Daoy (cell line): ENCODE results near the gene TNFRSF18. TPM values are rescaled to one million over a fixed set of nuclear protein-coding genes. Genes with fewer than 3 reads are reported as not detected.

Experiments
- DNase-seq: peaks from one replicate; pipeline ENCODE4 v3.0.0-alpha.2; 2015; ENCODE audit warnings: low read depth
- total RNA-seq: library from RNA; depleted of rRNA; stranded (reverse); fragments of >200 nt; shearing (Covaris generic); gene quantifications from 2 replicates; pipeline ENCODE4 v1.2.3, GENCODE V29; 2014

The TNFRSF18 gene
- total RNA-seq, 1 experiment from 2014 or later: 1.9 TPM

- no peak for DNase-seq
These were observed 22.4 kb upstream of the TNFRSF18 start for GRCh38 chr1:1228596-1229321.

GRCh38 chr1:1228187-1228586, 21.8 kb upstream of the TNFRSF18 start:
- no peak for DNase-seq

- DNase-seq: no peak
These were observed 21.0 kb upstream of the TNFRSF18 start for GRCh38 chr1:1227386-1227785.

GRCh38 chr1:1226566-1227362, 20.4 kb upstream of the TNFRSF18 start:
- no peak for DNase-seq

GRCh38 chr1:1225913-1226312, 19.5 kb upstream of the TNFRSF18 start:
- DNase-seq: no peak

- no peak for DNase-seq
These were observed 18.9 kb upstream of the TNFRSF18 start for GRCh38 chr1:1225238-1225845.

- no peak for DNase-seq
These were observed 17.5 kb upstream of the TNFRSF18 start for GRCh38 chr1:1223891-1224290.

GRCh38 chr1:1223321-1223720, 16.9 kb upstream of the TNFRSF18 start:
- no peak for DNase-seq

GRCh38 chr1:1222575-1223225, 16.3 kb upstream of the TNFRSF18 start:
- DNase-seq: no peak

GRCh38 chr1:1221887-1222574, 15.6 kb upstream of the TNFRSF18 start:
- no peak for DNase-seq

- DNase-seq: no peak
These were observed 13.8 kb upstream of the TNFRSF18 start for GRCh38 chr1:1220197-1220596.

GRCh38 chr1:1219341-1219740, 12.9 kb upstream of the TNFRSF18 start:
- no peak for DNase-seq

GRCh38 chr1:1218524-1219200, 12.3 kb upstream of the TNFRSF18 start:
- no peak for DNase-seq

GRCh38 chr1:1217621-1218523, 11.5 kb upstream of the TNFRSF18 start:
- DNase-seq: no peak

- no peak for DNase-seq
These were observed 10.6 kb upstream of the TNFRSF18 start for GRCh38 chr1:1216770-1217620.

- no peak for DNase-seq
These were observed 9.7 kb upstream of the TNFRSF18 start for GRCh38 chr1:1215881-1216605.

GRCh38 chr1:1215080-1215676, 8.8 kb upstream of the TNFRSF18 start:
- no peak for DNase-seq
